Neural cell (in vitro differentiated cells): ENCODE results near the gene SH3RF2. TPM values are rescaled to one million over a fixed set of nuclear protein-coding genes. Genes with fewer than 3 reads are reported as not detected.

Experiments
- H2AFZ ChIP-seq: fragments of 200-600, 300-800 bp; sonication (generic), shearing (Covaris generic); 2 replicates; pipeline ENCODE4 v1.6.0; 2014; ENCODE audit warnings: low read depth, mild to moderate bottlenecking, antibody characterized with exemption, low read length, moderate library complexity
- H3F3A ChIP-seq: fragments of 200-600 bp; shearing (Covaris generic); 2 replicates; pipeline ENCODE4 v1.6.1; 2016; ENCODE audit warnings: mild to moderate bottlenecking, moderate library complexity, mixed read lengths, antibody characterized with exemption, low read length; ENCODE audit not compliant: insufficient read depth, poor library complexity, severe bottlenecking
- H3K27ac ChIP-seq: fragments of 200-600, 300-800 bp; sonication (generic), shearing (Covaris generic); 2 replicates; pipeline ENCODE4 v1.5.1; 2014; ENCODE audit warnings: mild to moderate bottlenecking, low read length, moderate library complexity
- H3K27me3 ChIP-seq: fragments of 300-800, 200-600 bp; sonication (generic), shearing (Covaris generic); 2 replicates; pipeline ENCODE4 v1.6.0; 2014; ENCODE audit warnings: mild to moderate bottlenecking, low read depth, low read length, moderate library complexity; ENCODE audit not compliant: insufficient read depth
- H3K36me3 ChIP-seq: fragments of 300-800, 200-600 bp; sonication (generic), shearing (Covaris generic); 2 replicates; pipeline ENCODE4 v1.5.1; 2014; ENCODE audit warnings: mild to moderate bottlenecking, antibody characterized with exemption, low read length, moderate library complexity; ENCODE audit not compliant: insufficient read depth
- H3K4me2 ChIP-seq: fragments of 300-800, 200-600 bp; sonication (generic), shearing (Covaris generic); 2 replicates; pipeline ENCODE4 v1.6.0; 2014; ENCODE audit warnings: mild to moderate bottlenecking, low read length
- H3K4me3 ChIP-seq: fragments of 300-800, 200-600 bp; sonication (generic), shearing (Covaris generic); 2 replicates; pipeline ENCODE4 v1.5.1; 2014; ENCODE audit warnings: mild to moderate bottlenecking, low read length, moderate library complexity
- H3K79me2 ChIP-seq: fragments of 200-600 bp; shearing (Covaris generic); replicated peaks from 2 replicates; pipeline ENCODE4 v1.6.0; 2014; ENCODE audit warnings: mild to moderate bottlenecking, low read length, moderate library complexity; ENCODE audit not compliant: insufficient read depth
- H3K9ac ChIP-seq: fragments of 300-800, 200-600 bp; sonication (generic), shearing (Covaris generic); 2 replicates; pipeline ENCODE4 v1.6.1; 2016; ENCODE audit warnings: mild to moderate bottlenecking, low read length, mixed read lengths
- H3K9me2 ChIP-seq: fragments of 200-600 bp; shearing (Covaris generic); 2 replicates; pipeline ENCODE4 v1.6.1; 2016; ENCODE audit warnings: mild to moderate bottlenecking, low read length, mixed read lengths; ENCODE audit not compliant: insufficient read depth
- H3K9me3 ChIP-seq: fragments of 200-600, 300-800 bp; sonication (generic), shearing (Covaris generic); 2 replicates; pipeline ENCODE4 v1.6.1; 2016; ENCODE audit warnings: mild to moderate bottlenecking, mixed run types, low read length, moderate library complexity, mixed read lengths
- H4K20me1 ChIP-seq: fragments of 200-600 bp; shearing (Covaris generic); 2 replicates; pipeline ENCODE4 v1.6.1; 2016; ENCODE audit warnings: mild to moderate bottlenecking, mixed run types; ENCODE audit not compliant: insufficient read depth
- EP300 ChIP-seq: fragments of 450-650 bp; conservative IDR thresholded peaks from 2 replicates; pipeline ENCODE4 v1.6.1; 2014; ENCODE audit warnings: antibody characterized with exemption, mild to moderate bottlenecking, moderate library complexity; ENCODE audit not compliant: poor library complexity, severe bottlenecking
- EZH2 ChIP-seq: fragments of 200-600, 300-800 bp; shearing (Covaris generic), sonication (generic); IDR thresholded peaks from 2 replicates; pipeline ENCODE4 v1.6.1; 2014; ENCODE audit warnings: antibody characterized with exemption, low read length, borderline replicate concordance, mild to moderate bottlenecking; ENCODE audit not compliant: insufficient read depth, poor library complexity, severe bottlenecking
- MXI1 ChIP-seq: fragments of 450-650 bp; conservative IDR thresholded peaks from 2 replicates; pipeline ENCODE4 v1.6.1; 2014; ENCODE audit warnings: antibody characterized with exemption, mild to moderate bottlenecking; ENCODE audit not compliant: poor library complexity, severe bottlenecking
- POLR2AphosphoS5 ChIP-seq: IDR thresholded peaks from 2 replicates; pipeline ENCODE4 v1.6.1; 2012
- RAD21 ChIP-seq: fragments of 450-650 bp; conservative IDR thresholded peaks from 2 replicates; pipeline ENCODE4 v1.6.1; 2014; ENCODE audit warnings: antibody characterized with exemption, mild to moderate bottlenecking, moderate library complexity
- SMC3 ChIP-seq: fragments of 450-650 bp; conservative IDR thresholded peaks from 2 replicates; pipeline ENCODE4 v1.6.1; 2014; ENCODE audit warnings: antibody characterized with exemption, mild to moderate bottlenecking, moderate library complexity; ENCODE audit not compliant: poor library complexity
- TAF1 ChIP-seq: IDR thresholded peaks from 2 replicates; pipeline ENCODE4 v1.6.1; 2012; ENCODE audit warnings: low read depth
- polyA plus RNA-seq: library from polyadenylated mRNA; depleted of rRNA; stranded (reverse); fragments of >200 nt; gene quantifications from 2 replicates; pipeline ENCODE4 v1.2.3, GENCODE V29; 2014
- TF ChIP-seq, protein P1 (sequence below): fragments of 450-650 bp; IDR thresholded peaks from 2 replicates; pipeline ENCODE4 v1.5.1; 2014; ENCODE audit warnings: antibody characterized with exemption, mild to moderate bottlenecking, moderate library complexity; ENCODE audit not compliant: poor library complexity, severe bottlenecking
- TF ChIP-seq, protein P2 (sequence below): IDR thresholded peaks from 2 replicates; pipeline ENCODE4 v1.6.1; 2012; ENCODE audit warnings: borderline replicate concordance

The SH3RF2 gene
- polyA plus RNA-seq, 1 donor from 2014 or later: not detected

DNA sequence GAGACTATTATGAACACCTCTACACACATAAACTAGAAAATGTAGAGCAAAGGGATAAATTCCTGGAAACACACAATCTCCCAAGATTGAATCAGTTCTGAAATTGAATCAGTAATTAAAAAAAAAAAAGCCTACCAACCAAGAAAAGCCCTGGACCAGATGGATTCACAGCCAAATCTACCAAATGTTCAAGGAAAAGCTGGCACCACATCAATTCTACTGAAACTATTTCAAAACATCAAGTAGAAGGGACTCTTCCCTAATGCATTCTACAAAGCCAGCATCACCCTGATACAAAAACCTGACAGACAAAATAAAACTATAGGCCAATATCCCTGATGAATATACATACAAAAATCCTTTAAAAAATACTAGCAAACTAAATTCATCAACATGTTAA, 38.2 kb upstream of the SH3RF2 start:
- no peaks in the 10 kb centered on the region for H3K36me3 ChIP-seq
- H3K27ac ChIP-seq: no peak overlapping the region
- H3K9me2 ChIP-seq: no peaks in the 10 kb centered on the region
- H3K4me3 ChIP-seq: no peak overlapping the region
- no peak overlapping the region for H3K4me2 ChIP-seq
- no peaks in the 10 kb centered on the region for H3F3A ChIP-seq
- H3K9ac ChIP-seq: no peak overlapping the region
- TF ChIP-seq SMC3: no peak
- TF ChIP-seq POLR2AphosphoS5: no peak
- TF ChIP-seq TAF1: no peak
- TF ChIP-seq, protein P1, sequence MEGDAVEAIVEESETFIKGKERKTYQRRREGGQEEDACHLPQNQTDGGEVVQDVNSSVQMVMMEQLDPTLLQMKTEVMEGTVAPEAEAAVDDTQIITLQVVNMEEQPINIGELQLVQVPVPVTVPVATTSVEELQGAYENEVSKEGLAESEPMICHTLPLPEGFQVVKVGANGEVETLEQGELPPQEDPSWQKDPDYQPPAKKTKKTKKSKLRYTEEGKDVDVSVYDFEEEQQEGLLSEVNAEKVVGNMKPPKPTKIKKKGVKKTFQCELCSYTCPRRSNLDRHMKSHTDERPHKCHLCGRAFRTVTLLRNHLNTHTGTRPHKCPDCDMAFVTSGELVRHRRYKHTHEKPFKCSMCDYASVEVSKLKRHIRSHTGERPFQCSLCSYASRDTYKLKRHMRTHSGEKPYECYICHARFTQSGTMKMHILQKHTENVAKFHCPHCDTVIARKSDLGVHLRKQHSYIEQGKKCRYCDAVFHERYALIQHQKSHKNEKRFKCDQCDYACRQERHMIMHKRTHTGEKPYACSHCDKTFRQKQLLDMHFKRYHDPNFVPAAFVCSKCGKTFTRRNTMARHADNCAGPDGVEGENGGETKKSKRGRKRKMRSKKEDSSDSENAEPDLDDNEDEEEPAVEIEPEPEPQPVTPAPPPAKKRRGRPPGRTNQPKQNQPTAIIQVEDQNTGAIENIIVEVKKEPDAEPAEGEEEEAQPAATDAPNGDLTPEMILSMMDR: no peak
- no peak for TF ChIP-seq RAD21
- TF ChIP-seq EZH2: no peak
- no peak for TF ChIP-seq MXI1
- no peak for TF ChIP-seq EP300
- TF ChIP-seq, protein P2, sequence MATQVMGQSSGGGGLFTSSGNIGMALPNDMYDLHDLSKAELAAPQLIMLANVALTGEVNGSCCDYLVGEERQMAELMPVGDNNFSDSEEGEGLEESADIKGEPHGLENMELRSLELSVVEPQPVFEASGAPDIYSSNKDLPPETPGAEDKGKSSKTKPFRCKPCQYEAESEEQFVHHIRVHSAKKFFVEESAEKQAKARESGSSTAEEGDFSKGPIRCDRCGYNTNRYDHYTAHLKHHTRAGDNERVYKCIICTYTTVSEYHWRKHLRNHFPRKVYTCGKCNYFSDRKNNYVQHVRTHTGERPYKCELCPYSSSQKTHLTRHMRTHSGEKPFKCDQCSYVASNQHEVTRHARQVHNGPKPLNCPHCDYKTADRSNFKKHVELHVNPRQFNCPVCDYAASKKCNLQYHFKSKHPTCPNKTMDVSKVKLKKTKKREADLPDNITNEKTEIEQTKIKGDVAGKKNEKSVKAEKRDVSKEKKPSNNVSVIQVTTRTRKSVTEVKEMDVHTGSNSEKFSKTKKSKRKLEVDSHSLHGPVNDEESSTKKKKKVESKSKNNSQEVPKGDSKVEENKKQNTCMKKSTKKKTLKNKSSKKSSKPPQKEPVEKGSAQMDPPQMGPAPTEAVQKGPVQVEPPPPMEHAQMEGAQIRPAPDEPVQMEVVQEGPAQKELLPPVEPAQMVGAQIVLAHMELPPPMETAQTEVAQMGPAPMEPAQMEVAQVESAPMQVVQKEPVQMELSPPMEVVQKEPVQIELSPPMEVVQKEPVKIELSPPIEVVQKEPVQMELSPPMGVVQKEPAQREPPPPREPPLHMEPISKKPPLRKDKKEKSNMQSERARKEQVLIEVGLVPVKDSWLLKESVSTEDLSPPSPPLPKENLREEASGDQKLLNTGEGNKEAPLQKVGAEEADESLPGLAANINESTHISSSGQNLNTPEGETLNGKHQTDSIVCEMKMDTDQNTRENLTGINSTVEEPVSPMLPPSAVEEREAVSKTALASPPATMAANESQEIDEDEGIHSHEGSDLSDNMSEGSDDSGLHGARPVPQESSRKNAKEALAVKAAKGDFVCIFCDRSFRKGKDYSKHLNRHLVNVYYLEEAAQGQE: no peak
- H4K20me1 ChIP-seq: no peaks in the 10 kb centered on the region
- H3K9me3 ChIP-seq: no peaks in the 10 kb centered on the region
- H3K79me2 ChIP-seq: no peaks in the 10 kb centered on the region
- no peaks in the 10 kb centered on the region for H3K27me3 ChIP-seq
- H2AFZ ChIP-seq: no peak overlapping the region

DNA sequence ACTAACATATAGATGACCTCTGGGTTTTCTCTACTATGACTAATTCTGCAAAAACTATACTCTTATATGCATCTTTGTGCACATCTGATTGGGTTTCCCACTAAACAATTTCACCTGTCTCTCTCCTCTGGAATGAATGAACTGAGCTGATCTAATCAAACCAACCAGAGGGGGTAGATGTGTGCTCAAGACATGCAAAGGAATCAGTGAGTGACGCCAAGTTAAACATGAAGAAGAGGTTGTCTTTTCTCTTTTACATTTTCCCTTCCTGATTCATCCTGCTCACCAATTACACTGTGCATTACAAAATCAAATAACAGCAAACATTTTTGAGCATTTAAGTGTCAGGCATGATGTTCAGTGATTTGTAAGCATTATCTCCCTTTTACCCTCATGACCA, 34.0 kb upstream of the SH3RF2 start:
- Histone ChIP-seq H3K79me2 (no peaks in the 10 kb centered on the region), H3K9me3 (no peaks in the 10 kb centered on the region), H2AFZ (no peak overlapping the region), H3F3A (no peaks in the 10 kb centered on the region), H3K4me2 (no peak overlapping the region), H3K4me3 (no peak overlapping the region), H3K9me2 (no peaks in the 10 kb centered on the region), H3K36me3 (no peaks in the 10 kb centered on the region), H4K20me1 (no peaks in the 10 kb centered on the region), H3K27me3 (no peaks in the 10 kb centered on the region), H3K9ac (no peak overlapping the region), H3K27ac (peak overlapping the region; percentile 9)
- TF ChIP-seq MXI1 (no peak), TAF1 (no peak), RAD21 (no peak), EP300 (no peak)
- TF ChIP-seq, protein P1: no peak
